Anterior cingulate cortex (tissue), 58 donors: Measurements from ENCODE around the gene RAB8B.
A peak's percentile ranks its signal among the peaks of the same experiment; 100 is the strongest.

Source experiments
- DNase-seq, 58 donors: peaks; one replicate each; lab custom pipeline; 2025; lab: John Stamatoyannopoulos, UW

Gene RAB8B

GRCh38 chr15:63181648-63182047 lies 7.8 kb upstream of the RAB8B start:
- DNase-seq = no peak

- peak in 6 of 58 donors; percentile 4 to 69 (median 22) for DNase-seq
Observed at GRCh38 chr15:63185206-63185605, 4.2 kb upstream of the RAB8B start.

GRCh38 chr15:63186065-63186464 lies 3.3 kb upstream of the RAB8B start:
- no peak for DNase-seq

- DNase-seq = no peak
Observed at GRCh38 chr15:63187589-63188226, 1.7 kb upstream of the RAB8B start.

GRCh38 chr15:63188247-63188925 lies 1.0 kb upstream of the RAB8B start:
- DNase-seq = peak in 1 of 58 donors; percentile 33

- peak in 3 of 58 donors; percentile 16 to 33 (median 16) for DNase-seq
Observed at GRCh38 chr15:63189941-63190768, 749 bp downstream of the RAB8B start.

GRCh38 chr15:63190769-63191649 lies 1.6 kb downstream of the RAB8B start:
- no peak for DNase-seq

GRCh38 chr15:63191895-63192618 lies 2.7 kb downstream of the RAB8B start:
- no peak for DNase-seq

- DNase-seq = no peak
Observed at GRCh38 chr15:63192619-63193206, 3.3 kb downstream of the RAB8B start.

- DNase-seq = no peak
Observed at GRCh38 chr15:63194302-63194701, 4.9 kb downstream of the RAB8B start.

GRCh38 chr15:63194880-63195568 lies 5.6 kb downstream of the RAB8B start:
- no peak for DNase-seq

GRCh38 chr15:63195569-63196015 lies 6.2 kb downstream of the RAB8B start:
- DNase-seq = peak in 2 of 58 donors; percentile 8 to 50

GRCh38 chr15:63196842-63197241 lies 7.4 kb downstream of the RAB8B start:
- DNase-seq = no peak

- DNase-seq = no peak
Observed at GRCh38 chr15:63197626-63198025, 8.2 kb downstream of the RAB8B start.

GRCh38 chr15:63198371-63199250 lies 9.2 kb downstream of the RAB8B start:
- no peak for DNase-seq

- DNase-seq = no peak
Observed at GRCh38 chr15:63200464-63201249, 11.3 kb downstream of the RAB8B start.

GRCh38 chr15:63202861-63203260 lies 13.5 kb downstream of the RAB8B start:
- no peak for DNase-seq
